ENCODE results near the gene COLQ.

DNA sequence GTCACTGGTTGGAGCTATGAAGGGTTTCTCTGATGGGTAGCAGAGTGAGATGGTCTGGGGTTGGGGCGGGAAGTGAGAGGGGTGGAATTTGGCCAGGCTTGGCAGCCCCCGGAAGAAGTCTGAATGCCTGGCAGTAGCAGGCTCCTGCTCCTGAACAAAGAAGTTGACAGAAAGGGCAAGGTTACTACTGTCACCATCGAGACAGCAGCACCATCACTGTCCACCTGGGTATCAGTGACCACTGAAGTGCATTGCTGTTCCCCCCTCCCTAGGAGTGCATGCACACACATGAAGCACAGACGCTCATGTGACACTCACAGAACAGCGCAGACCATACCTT, 42.9 kb downstream of the COLQ start:
- TF ChIP-seq CTCF (IDR thresholded peaks at IDR 0.05): no peak
- TF ChIP-seq POLR2A (IDR thresholded peaks at IDR 0.05): no peak
